ENCODE measurements around the gene ALAD.

ALAD gene

DNA sequence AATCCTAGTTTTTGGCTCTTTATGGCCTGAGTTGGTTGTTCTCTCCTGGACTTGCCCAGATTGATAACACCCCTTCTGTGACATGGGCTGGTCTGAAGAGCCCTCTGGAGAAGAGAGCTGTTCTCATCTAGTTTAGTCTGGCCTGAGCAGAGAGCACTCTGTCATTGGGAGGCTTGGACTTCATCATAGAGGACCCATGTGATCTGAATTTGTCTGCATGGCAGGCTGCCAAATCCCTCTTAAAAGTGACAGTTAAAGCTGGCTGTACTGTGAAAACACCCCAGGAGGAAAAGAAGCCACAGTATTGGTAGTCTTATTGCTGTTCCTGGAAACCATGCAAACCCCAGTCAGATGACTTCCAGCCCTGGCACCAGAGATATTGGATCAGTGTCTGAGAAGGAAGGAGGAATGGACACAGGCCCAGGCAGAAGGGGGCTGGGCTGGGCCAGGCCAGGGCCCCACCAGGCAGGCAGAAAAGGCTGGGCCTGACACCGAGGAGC is 57.3 kb downstream of the ALAD start:
- no peak for DNase-seq

DNA sequence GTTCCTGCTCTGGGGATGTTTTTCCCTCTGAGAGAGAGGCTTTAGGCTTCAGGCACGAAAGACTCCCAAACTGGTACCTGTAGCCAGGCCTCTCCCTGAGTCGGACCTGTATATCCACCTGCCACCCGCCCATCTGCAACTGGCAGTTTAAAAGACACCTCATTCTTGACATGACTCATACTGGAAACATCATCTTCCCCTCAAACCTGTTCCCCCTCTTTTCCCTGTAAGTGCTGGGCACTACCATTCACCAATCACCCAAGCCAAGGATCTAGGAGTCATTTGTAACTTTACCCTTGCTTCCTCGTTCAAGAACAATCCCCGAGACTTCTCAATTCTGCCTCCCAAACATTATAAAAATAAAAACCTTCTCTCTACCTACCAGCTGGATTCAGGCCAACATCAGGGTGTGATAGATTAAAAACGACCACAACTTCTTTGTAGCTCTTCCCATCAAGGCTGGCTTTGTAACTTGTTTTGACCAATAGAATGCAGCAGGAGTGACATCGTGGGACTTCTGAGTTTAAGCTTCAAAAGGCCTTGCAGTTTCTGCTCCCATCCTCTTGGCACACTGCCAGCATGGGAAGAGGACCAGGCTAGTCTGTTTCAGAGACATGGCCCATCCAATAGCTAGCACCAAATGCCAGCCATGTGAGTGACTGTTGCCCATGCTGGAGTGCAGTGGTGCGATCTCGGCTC is 59.2 kb downstream of the ALAD start:
- DNase-seq = no peak

DNA sequence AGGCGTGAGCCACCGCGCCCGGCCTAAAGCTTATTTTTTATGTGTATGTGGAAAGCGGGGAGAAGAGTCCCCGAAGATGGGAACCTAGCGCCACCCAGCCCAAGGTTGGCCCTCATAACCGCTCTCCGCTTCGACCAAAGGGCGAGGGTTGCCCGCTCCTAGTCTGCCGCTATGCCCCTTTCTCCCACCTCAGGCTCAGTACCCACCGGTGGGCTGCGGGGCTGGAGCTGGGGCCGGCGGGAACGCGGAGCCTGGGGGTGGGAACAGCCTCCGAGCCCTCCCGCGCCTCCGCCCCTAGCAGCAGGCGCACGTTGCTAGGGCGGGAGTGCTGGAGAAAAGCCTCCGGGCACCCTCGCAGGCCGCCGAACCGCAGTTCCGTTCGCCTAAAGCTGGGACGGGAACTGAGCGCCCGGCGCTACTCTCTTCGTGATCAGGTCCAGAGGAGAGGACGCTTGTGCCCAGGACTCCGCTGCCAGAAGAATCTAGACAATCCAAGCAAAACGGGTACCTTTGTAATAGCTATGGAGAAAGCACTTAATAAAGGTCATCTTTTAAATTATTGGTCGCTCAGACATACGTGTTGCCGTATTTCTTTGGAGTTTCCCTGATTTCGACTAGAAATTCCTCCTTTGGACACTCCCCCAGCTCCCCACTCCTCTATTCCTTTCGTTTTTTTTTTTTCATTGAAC is 60.9 kb downstream of the ALAD start, which contains the start of gene WDR31:
TSS of gene WDR31 (minus strand) at position 265 of the 689 bp plus-strand sequence. CDS start 8,253 bp downstream, outside the sequence.
- DNase-seq = peak; percentile 71

DNA sequence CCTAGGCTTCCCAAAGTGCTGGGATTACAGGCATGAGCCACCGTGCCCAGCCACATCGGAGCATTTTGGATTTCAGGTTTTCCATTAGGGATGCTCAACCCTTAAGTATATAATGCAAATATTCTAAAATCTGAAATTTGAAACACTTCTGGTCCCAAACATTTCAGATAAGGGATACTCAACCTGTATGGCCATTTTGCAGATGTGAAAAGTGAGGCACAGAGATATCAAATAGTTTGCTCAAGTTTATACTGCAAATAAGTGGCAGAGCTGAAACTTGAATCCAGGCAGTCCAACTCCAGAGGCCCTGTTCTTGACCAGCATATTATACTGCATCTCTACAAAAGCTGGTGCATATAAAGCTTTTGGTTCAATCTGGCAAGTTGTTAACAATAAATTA is 63.4 kb downstream of the ALAD start:
- no peak for DNase-seq
